HEK293 (cell line): ENCODE data around the gene ZNF189.

ENCODE experiments used
- ZBTB21 ChIP-seq: fragments of 450-650 bp; formaldehyde crosslinking; IDR thresholded peaks from 2 replicates; pipeline ENCODE4 v1.5.1; 2017; ENCODE audit warnings: missing biosample characterization, missing genetic modification characterization
- ZFP37 ChIP-seq: fragments of 450-650 bp; formaldehyde crosslinking; IDR thresholded peaks from 2 replicates; pipeline ENCODE4 v1.5.1; 2016; ENCODE audit warnings: missing biosample characterization, missing genetic modification characterization
- ZNF16 ChIP-seq: fragments of 450-650 bp; formaldehyde crosslinking; IDR thresholded peaks from 2 replicates; pipeline ENCODE4 v1.5.1; 2016; ENCODE audit warnings: low read depth, missing biosample characterization, missing genetic modification characterization
- TF ChIP-seq, protein P1 (sequence below): fragments of 450-650 bp; formaldehyde crosslinking; IDR thresholded peaks from 2 replicates; pipeline ENCODE4 v1.5.1; 2016; ENCODE audit warnings: missing biosample characterization, missing genetic modification characterization

DNA sequence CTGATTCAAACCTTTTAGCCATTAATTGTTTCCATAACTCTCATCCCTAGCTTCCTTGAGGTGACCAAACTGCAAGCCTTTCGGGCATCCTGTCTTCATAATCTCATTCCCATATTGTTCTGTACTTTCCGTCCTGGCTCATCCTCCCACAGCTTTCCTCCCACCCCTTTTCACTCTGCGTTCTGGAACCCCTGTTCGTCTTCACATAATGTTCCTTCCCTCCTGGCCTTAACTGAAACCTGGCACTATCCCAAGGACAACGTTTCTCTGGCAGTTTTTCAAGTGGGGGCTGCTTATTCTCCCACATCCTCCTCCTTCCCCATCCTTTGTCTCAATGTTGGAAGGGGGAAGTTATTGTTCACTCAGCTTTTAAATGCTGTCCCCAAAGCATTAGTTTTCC is 1.5 kb downstream of the ZNF189 start:
- TF ChIP-seq ZFP37 (tag by site-specific recombination) (no peak), ZBTB21 (tag by site-specific recombination) (no peak), ZNF16 (tag by site-specific recombination) (no peak)
- TF ChIP-seq, protein P1, sequence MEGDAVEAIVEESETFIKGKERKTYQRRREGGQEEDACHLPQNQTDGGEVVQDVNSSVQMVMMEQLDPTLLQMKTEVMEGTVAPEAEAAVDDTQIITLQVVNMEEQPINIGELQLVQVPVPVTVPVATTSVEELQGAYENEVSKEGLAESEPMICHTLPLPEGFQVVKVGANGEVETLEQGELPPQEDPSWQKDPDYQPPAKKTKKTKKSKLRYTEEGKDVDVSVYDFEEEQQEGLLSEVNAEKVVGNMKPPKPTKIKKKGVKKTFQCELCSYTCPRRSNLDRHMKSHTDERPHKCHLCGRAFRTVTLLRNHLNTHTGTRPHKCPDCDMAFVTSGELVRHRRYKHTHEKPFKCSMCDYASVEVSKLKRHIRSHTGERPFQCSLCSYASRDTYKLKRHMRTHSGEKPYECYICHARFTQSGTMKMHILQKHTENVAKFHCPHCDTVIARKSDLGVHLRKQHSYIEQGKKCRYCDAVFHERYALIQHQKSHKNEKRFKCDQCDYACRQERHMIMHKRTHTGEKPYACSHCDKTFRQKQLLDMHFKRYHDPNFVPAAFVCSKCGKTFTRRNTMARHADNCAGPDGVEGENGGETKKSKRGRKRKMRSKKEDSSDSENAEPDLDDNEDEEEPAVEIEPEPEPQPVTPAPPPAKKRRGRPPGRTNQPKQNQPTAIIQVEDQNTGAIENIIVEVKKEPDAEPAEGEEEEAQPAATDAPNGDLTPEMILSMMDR: no peak
